GM19467 (cell line): Measurements from ENCODE around the gene PAPOLG.
"Not testable (repeated sequence)": the region's sequence is repeated elsewhere in the genome, so short reads cannot be mapped to it uniquely, and the experiment has no call there.

ENCODE experiments used
- ATAC-seq: cut with Tn5 transposase; IDR thresholded peaks from one replicate; pipeline ENCODE4 v1.9.1; 2021; ENCODE audit warnings: mild to moderate bottlenecking, moderate library complexity; ENCODE audit not compliant: unreplicated experiment

Gene PAPOLG

GRCh38 chr2:60821587-60822302, 65.7 kb downstream of the PAPOLG start:
- no peak for ATAC-seq

GRCh38 chr2:60822987-60823386, 66.9 kb downstream of the PAPOLG start:
- no peak for ATAC-seq

- ATAC-seq: no peak
These were observed 67.7 kb downstream of the PAPOLG start for GRCh38 chr2:60823694-60824305.

GRCh38 chr2:60825666-60826065, 69.6 kb downstream of the PAPOLG start:
- no peak for ATAC-seq

- ATAC-seq: no peak
These were observed 70.0 kb downstream of the PAPOLG start for GRCh38 chr2:60826111-60826510.

GRCh38 chr2:60826860-60827259, 70.8 kb downstream of the PAPOLG start:
- ATAC-seq: not testable (repeated sequence)

- ATAC-seq: no peak
These were observed 71.3 kb downstream of the PAPOLG start for GRCh38 chr2:60827369-60827768.

- ATAC-seq: no peak
These were observed 74.9 kb downstream of the PAPOLG start for GRCh38 chr2:60830991-60831390.

GRCh38 chr2:60831921-60832320, 75.9 kb downstream of the PAPOLG start:
- ATAC-seq: no peak

GRCh38 chr2:60832621-60833020, 76.6 kb downstream of the PAPOLG start:
- ATAC-seq: no peak

- ATAC-seq: no peak
These were observed 78.2 kb downstream of the PAPOLG start for GRCh38 chr2:60834270-60834717.

- no peak for ATAC-seq
These were observed 80.4 kb downstream of the PAPOLG start for GRCh38 chr2:60836491-60836890.

GRCh38 chr2:60837123-60837522, 81.1 kb downstream of the PAPOLG start:
- no peak for ATAC-seq

- ATAC-seq: no peak
These were observed 82.4 kb downstream of the PAPOLG start for GRCh38 chr2:60838481-60838880.

- peak; percentile 36 for ATAC-seq
These were observed 83.2 kb downstream of the PAPOLG start for GRCh38 chr2:60839126-60839813.

- peak; percentile 43 for ATAC-seq
These were observed 84.8 kb downstream of the PAPOLG start for GRCh38 chr2:60840880-60841279.

GRCh38 chr2:60843006-60843405, 86.9 kb downstream of the PAPOLG start:
- ATAC-seq: no peak

- no peak for ATAC-seq
These were observed 88.0 kb downstream of the PAPOLG start for GRCh38 chr2:60844105-60844504.

GRCh38 chr2:60847854-60848253, 91.8 kb downstream of the PAPOLG start:
- ATAC-seq: no peak
